Right lobe of liver (tissue), 6 donors: ENCODE measurements around the gene CSK. TPM values are rescaled to one million over a fixed set of nuclear protein-coding genes. Genes with fewer than 3 reads are reported as not detected.

Source experiments
- ATAC-seq, 4 donors: fragments of 200-7000 bp; cut with Tn5 transposase; one replicate each; pipeline ENCODE4 v1.9.1; 2020; ENCODE audit warnings: mild to moderate bottlenecking in 4 of 4, moderate library complexity in 4 of 4
- DNase-seq, 3 donors: peaks; one replicate each; pipeline ENCODE4 v3.0.0-alpha.2; 2020
- H3K27ac ChIP-seq, 3 donors: fragments of 200-600 bp; one replicate each; pipeline ENCODE4 v1.8.0; 2022
- H3K27me3 ChIP-seq, 2 donors: fragments of 200-600 bp; one replicate each; pipeline ENCODE4 v1.8.0; 2022
- H3K36me3 ChIP-seq, 4 donors: fragments of 200-600 bp; sonication (generic) in 1 of 4; one replicate each; pipeline versions ENCODE4 v1.5.1 to v1.8.0; 2017 to 2022; ENCODE audit warnings: control low read depth in 1 of 4
- H3K4me1 ChIP-seq, 4 donors: fragments of 200-600 bp; sonication (generic) in 1 of 4; one replicate each; pipeline versions ENCODE4 v1.5.1 to v1.8.0; 2017 to 2022; ENCODE audit warnings: control low read depth in 1 of 4
- H3K4me3 ChIP-seq, 3 donors: fragments of 200-600 bp; one replicate each; pipeline ENCODE4 v1.8.0; 2022
- H3K9me3 ChIP-seq, 4 donors: fragments of 200-600 bp; sonication (generic) in 1 of 4; one replicate each; pipeline versions ENCODE4 v1.5.1 to v1.8.0; 2017 to 2022; ENCODE audit warnings: control low read depth in 1 of 4
- POLR2A ChIP-seq: fragments of 450-650 bp; IDR thresholded peaks from one replicate; pipeline ENCODE4 v1.6.1; 2017; ENCODE audit warnings: antibody characterized with exemption, mild to moderate bottlenecking
- WGBS: methylation state at CpG from one replicate; pipeline ENCODE4 v1.1.6; 2018; ENCODE audit warnings: low coverage, low lambda C conversion rate; ENCODE audit not compliant: insufficient coverage; ENCODE audit errors: missing lambda C conversion rate; 5-methylcytosine and 5-hydroxymethylcytosine counted together
- intact Hi-C, 2 donors: fragments of 100-400 bp; cut with DNase I; formaldehyde crosslinking; loops; one replicate each; pipeline versions ENCODE4 v1.11.2 to v1.14.1; 2022
- total RNA-seq, 6 experiments: library from RNA; depleted of rRNA in 2 of 6; stranded (reverse); fragments of >200 nt in 2 of 6; fragmentation: NEBNext Ultra II Directional in 3 of 6; extraction: Animal tissue kit (Norgen Biotek cat#: 25700) in 3 of 6; gene quantifications; one replicate each; pipeline versions ENCODE4 v1.1.0 to v1.2.4, GENCODE V29; 2016 to 2023
- TF ChIP-seq, protein P1 (sequence below), 4 donors: fragments of 200-600 bp in 3 of 4; fragments of 450-650 bp in 1 of 4; IDR thresholded peaks; one replicate each; pipeline versions ENCODE4 v1.5.1 to v1.8.0; 2016 to 2022; ENCODE audit warnings: antibody characterized with exemption in 4 of 4, mild to moderate bottlenecking in 2 of 4
- donor health status: DM: no; HTN: yes; CAD: no.
- donor health status: DM: no; HTN: no; CAD: no.
- donor health status: DM: no; HTN: no; CAD: no.
- donor health status: DM: no; HTN: yes; CAD: no.
- donor health status: DM: no; HTN: yes; CAD: no.

Gene CSK
- total RNA-seq, 6 experiments from 2014 or later = 22.2 to 50.9 (median 32.7) TPM

DNA sequence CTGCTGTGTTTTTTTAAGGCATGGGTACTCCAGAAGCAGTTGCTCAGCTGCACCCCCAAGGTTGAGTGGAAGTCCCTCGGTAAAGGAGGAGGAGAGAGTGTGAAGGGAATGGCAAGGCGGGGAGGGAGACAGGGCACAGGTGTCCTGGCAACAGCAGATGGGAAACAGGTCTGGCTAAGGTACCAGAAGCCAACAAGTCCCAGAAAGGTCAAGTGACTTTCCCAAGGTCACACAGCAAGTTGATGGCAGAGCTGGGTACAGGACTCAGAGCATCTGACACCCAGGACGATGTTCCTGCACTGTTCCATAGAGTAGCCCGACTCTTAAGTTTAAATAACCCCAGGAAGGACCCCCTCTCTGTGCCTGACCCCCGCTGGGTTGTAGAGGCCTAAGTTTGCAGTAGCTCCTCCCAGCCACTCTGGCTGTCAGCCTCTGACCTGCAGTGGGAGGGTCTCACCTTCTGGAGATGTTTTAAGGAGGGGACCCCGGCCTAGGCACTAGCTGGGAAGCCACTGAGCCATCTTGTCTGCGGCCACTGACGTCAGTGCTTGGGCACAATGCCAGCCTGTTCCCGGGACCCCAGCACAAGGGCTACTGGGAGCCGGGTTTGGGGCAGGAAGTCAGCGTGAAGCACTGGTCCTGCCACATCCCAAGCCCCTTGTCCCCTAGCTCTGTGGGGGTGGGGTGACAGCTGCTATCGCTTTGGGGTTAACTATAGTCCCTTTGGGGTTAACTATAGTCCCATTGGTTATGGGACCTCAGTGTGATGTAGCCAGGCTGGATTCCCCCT, 10.5 kb downstream of the CSK start:
- no peak for DNase-seq
- intact Hi-C loops = no loop called here
- Histone ChIP-seq H3K9me3 (no peaks in the 10 kb centered on the region), H3K27ac (no peak overlapping the region), H3K4me3 (no peak overlapping the region), H3K4me1 (peaks cover 0 to 65% (median 36%) of the 10 kb centered on the region in 4 donors), H3K36me3 (no peaks in the 10 kb centered on the region), H3K27me3 (no peaks in the 10 kb centered on the region)
- 76% methylated on average over 3 of the region's 12 CpGs for WGBS
- TF ChIP-seq, protein P1, sequence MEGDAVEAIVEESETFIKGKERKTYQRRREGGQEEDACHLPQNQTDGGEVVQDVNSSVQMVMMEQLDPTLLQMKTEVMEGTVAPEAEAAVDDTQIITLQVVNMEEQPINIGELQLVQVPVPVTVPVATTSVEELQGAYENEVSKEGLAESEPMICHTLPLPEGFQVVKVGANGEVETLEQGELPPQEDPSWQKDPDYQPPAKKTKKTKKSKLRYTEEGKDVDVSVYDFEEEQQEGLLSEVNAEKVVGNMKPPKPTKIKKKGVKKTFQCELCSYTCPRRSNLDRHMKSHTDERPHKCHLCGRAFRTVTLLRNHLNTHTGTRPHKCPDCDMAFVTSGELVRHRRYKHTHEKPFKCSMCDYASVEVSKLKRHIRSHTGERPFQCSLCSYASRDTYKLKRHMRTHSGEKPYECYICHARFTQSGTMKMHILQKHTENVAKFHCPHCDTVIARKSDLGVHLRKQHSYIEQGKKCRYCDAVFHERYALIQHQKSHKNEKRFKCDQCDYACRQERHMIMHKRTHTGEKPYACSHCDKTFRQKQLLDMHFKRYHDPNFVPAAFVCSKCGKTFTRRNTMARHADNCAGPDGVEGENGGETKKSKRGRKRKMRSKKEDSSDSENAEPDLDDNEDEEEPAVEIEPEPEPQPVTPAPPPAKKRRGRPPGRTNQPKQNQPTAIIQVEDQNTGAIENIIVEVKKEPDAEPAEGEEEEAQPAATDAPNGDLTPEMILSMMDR (IDR thresholded peaks at IDR 0.05) = no peak
- TF ChIP-seq POLR2A = no peak
- no peak for ATAC-seq

DNA sequence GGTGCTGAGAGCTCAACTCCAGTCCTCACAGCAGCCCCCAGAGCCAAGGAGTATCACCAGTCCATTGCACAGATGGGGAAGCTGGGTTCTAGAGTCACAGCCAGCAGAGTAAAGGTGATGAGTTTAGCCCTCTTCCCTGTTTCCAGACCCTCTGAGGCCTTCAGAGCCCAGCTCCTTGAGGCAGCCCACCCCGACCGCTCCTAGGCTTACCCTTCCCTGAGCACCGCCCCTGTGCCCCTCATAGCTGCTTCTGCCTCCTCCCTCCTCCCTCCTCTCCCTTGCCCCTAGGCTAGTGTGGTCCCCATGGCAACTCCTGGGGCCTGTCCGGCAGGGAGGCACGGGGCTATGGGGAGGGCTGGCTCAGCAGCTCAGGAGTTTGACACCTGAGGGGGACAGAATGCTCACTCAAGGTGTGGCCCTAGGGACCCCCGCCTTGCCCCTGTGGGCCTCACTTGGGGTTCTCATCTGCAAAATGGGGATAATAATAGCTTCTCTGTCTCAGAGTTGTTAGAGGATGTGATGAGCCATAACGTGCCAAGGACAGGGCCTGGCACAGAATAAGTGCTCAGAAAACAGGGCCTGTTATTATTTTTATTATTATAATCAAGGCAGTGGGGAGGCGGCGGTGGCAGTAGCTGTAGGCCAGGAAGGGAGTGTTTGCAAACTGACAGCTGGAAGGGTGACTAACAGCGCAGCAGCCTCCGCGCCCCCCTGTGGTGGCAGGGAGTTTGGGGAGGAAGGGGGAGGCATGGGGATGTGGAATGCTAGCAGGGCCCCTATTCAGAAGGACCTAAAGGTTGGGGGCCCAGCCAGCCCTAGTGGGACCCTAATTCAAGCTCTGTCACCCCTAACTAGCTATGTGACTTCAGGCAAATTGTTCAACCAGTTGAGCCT, 11.5 kb downstream of the CSK start:
- no peak for DNase-seq
- WGBS = 50% methylated on average over 3 of the region's 12 CpGs
- H3K9me3 ChIP-seq = no peaks in the 10 kb centered on the region
- ATAC-seq = no peak
- TF ChIP-seq, protein P1 (IDR thresholded peaks at IDR 0.05) = peak in 2 of 4 donors; percentile 6 to 7
- no peak for TF ChIP-seq POLR2A
- no peak overlapping the region for H3K4me3 ChIP-seq
- H3K27me3 ChIP-seq = no peaks in the 10 kb centered on the region
- H3K27ac ChIP-seq = no peak overlapping the region
- no peaks in the 10 kb centered on the region for H3K36me3 ChIP-seq
- intact Hi-C loops = no loop called here
- peaks cover 0 to 68% (median 35%) of the 10 kb centered on the region in 4 donors for H3K4me1 ChIP-seq

DNA sequence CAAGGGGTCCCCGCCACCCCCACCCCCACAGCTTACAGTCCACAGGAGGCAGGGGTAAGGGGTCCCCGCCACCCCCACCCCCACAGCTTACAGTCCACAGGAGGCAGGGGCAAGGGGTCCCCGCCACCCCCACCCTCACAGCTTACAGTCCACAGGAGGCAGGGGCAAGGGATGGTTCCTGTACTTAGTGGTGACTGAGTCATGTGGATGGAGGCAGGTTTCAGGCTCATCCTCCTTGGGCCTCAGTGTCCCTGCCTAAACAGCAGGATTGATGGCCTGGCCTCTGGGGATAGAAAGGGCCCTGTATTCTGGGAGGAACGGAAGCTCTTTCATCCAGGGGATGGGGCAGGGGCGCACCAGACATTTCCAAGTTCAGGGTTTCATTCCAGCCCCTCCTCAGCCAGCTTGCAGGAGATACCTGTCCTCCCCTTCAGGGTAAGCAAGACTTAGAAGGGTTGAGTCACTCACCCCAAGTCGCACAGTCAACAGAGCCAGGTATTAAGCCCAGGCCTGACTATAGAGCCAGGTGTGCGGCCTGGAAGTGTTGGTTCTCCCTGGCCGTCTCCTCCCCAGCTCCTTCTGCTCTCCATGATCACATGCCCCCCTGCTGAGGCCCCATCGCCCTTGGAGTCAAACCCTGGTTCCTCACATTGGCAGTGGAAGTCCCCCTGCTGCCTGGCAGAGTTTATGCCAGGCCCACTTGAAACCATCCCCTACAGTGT, 12.5 kb downstream of the CSK start:
- intact Hi-C loops = no loop called here
- WGBS = no CpG with 5 or more reads among the region's 9 CpGs
- no peak for DNase-seq
- Histone ChIP-seq H3K27ac (no peak overlapping the region), H3K36me3 (no peaks in the 10 kb centered on the region), H3K27me3 (no peaks in the 10 kb centered on the region), H3K4me3 (no peak overlapping the region), H3K9me3 (no peaks in the 10 kb centered on the region), H3K4me1 (peaks cover 0 to 68% (median 30%) of the 10 kb centered on the region in 4 donors)
- no peak for TF ChIP-seq POLR2A
- TF ChIP-seq, protein P1 (IDR thresholded peaks at IDR 0.05) = no peak
- ATAC-seq = no peak

DNA sequence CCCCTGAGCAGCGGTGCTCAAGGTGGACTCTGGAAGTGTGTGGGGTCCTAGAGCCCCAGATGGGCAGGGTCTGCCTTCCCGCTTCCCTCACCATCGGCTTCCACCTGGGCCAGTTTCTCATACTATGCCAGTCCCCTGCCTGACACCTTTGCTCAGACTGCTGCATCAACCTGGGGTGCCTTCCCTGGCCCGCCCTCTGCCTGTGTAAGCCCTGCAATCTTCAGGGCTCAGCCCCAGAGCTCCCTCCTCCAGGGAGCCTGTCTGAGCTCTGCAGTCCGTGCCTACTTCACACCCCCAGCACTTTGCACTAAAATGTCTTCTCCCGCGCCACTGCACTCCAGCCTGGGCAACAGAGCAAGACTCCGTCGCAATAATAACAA, 13.1 kb downstream of the CSK start:
- Histone ChIP-seq H3K4me1 (peaks cover 0 to 68% (median 28%) of the 10 kb centered on the region in 4 donors), H3K27ac (peak overlapping the region in 1 of 3 donors; percentile 51), H3K27me3 (no peaks in the 10 kb centered on the region), H3K4me3 (no peak overlapping the region), H3K36me3 (no peaks in the 10 kb centered on the region), H3K9me3 (no peaks in the 10 kb centered on the region)
- intact Hi-C loops = no loop called here
- TF ChIP-seq, protein P1 (IDR thresholded peaks at IDR 0.05) = no peak
- TF ChIP-seq POLR2A = no peak
- ATAC-seq (no peak), DNase-seq (no peak)
- 90% methylated on average over 5 of the region's 9 CpGs for WGBS
